ENCODE results near the gene BCCIP.

DNA sequence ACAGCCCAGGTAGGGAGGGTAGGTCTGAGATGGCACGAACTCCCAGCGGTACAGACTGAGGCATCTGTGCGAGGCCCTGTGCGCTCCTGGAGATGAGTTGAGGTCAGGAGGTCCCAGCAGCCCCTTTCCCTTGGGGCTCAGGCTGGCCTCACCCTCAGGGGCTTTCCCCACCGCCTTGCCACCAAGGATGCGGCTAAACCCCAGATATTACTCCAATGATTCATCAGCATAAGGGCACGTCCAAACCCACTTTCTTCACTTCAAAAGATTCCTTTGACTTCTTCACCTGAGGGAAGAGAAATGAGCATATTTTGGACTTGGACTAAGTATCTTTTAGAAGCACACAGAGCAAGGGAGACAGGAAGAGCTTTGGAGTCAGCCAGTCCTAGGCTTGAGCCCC is 20.6 kb upstream of the BCCIP start:
- TF ChIP-seq, protein P1, sequence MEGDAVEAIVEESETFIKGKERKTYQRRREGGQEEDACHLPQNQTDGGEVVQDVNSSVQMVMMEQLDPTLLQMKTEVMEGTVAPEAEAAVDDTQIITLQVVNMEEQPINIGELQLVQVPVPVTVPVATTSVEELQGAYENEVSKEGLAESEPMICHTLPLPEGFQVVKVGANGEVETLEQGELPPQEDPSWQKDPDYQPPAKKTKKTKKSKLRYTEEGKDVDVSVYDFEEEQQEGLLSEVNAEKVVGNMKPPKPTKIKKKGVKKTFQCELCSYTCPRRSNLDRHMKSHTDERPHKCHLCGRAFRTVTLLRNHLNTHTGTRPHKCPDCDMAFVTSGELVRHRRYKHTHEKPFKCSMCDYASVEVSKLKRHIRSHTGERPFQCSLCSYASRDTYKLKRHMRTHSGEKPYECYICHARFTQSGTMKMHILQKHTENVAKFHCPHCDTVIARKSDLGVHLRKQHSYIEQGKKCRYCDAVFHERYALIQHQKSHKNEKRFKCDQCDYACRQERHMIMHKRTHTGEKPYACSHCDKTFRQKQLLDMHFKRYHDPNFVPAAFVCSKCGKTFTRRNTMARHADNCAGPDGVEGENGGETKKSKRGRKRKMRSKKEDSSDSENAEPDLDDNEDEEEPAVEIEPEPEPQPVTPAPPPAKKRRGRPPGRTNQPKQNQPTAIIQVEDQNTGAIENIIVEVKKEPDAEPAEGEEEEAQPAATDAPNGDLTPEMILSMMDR (IDR thresholded peaks at IDR 0.05; ENCODE audit: insufficient read depth, low read length, poor library complexity, severe bottlenecking) = no peak
- TF ChIP-seq EZH2phosphoT487 (conservative IDR thresholded peaks at IDR 0.05; ENCODE audit: low read length) = no peak

Data from SU-DHL-6 (cell line).